ENCODE results near the gene TCP10L.

GRCh38 chr21:32562915-32563314, 22.4 kb downstream of the TCP10L start:
- TF ChIP-seq EZH2 (IDR thresholded peaks at IDR 0.05; ENCODE audit: insufficient read depth, poor library complexity, severe bottlenecking) (no peak), EZH2phosphoT487 (IDR thresholded peaks at IDR 0.05; ENCODE audit: insufficient read depth, low read depth) (no peak)

Measured in GM23248 (cell line).